NT2/D1 (cell line): ENCODE results near the gene AGO3.

ENCODE experiments used
- DNase-seq: peaks from one replicate; pipeline ENCODE4 v3.0.0-alpha.2; 2011; ENCODE audit warnings: low read depth, low spot score
- H3K27me3 ChIP-seq: 2 replicates; pipeline ENCODE4 v1.6.0; 2011; ENCODE audit warnings: mild to moderate bottlenecking; ENCODE audit not compliant: insufficient read length, insufficient read depth
- H3K36me3 ChIP-seq: 2 replicates; pipeline ENCODE4 v1.6.1; 2011; ENCODE audit warnings: mild to moderate bottlenecking, low read length, mixed read lengths; ENCODE audit not compliant: insufficient read depth, insufficient read length
- H3K4me1 ChIP-seq: 2 replicates; pipeline ENCODE4 v1.5.1; 2011; ENCODE audit not compliant: insufficient read depth, insufficient read length
- H3K4me3 ChIP-seq: 2 replicates; pipeline ENCODE4 v1.5.1; 2011; ENCODE audit warnings: low read depth; ENCODE audit not compliant: insufficient read length
- H3K9ac ChIP-seq: 2 replicates; pipeline ENCODE4 v1.6.0; 2011; ENCODE audit warnings: low read depth; ENCODE audit not compliant: insufficient read length
- H3K9me3 ChIP-seq: 2 replicates; pipeline ENCODE4 v1.5.1; 2011; ENCODE audit warnings: mild to moderate bottlenecking, low read length; ENCODE audit not compliant: insufficient read depth
- SUZ12 ChIP-seq: IDR thresholded peaks from 2 replicates; pipeline ENCODE4 v1.6.1; 2011; ENCODE audit not compliant: insufficient read length, insufficient read depth; ENCODE audit errors: extremely low read depth
- YY1 ChIP-seq: IDR thresholded peaks from 2 replicates; pipeline ENCODE4 v1.6.1; 2011; ENCODE audit not compliant: insufficient read length, insufficient read depth
- ZNF274 ChIP-seq: IDR thresholded peaks from 2 replicates; pipeline ENCODE4 v1.6.1; 2011; ENCODE audit warnings: mild to moderate bottlenecking, low read depth, low read length

AGO3 gene

DNA sequence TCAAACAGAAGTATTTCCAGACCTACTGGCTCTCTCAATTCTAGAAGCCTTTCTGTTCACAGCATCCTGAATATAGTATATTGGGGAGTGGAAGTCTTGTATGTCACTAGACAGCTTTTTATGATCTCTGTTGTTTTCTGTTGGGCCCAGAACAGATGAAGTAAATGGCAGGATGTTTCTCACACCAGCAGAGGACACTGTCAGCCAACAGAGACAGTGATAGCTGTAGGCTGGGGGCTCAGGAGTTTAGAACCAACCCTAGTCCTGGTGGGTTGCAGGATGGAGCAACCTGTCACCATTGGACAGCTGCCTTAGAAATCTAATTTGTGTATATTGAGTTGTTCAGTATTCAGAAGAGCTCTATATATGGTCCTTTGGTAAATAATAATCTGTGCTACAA is 31.0 kb upstream of the AGO3 start:
- Histone ChIP-seq H3K9me3 (no peaks in the 10 kb centered on the region), H3K9ac (no peak overlapping the region), H3K4me3 (no peak overlapping the region), H3K36me3 (peaks cover 90% of the 10 kb centered on the region), H3K27me3 (no peaks in the 10 kb centered on the region), H3K4me1 (no peaks in the 10 kb centered on the region)
- DNase-seq, result no peak
- no peak for TF ChIP-seq YY1
- no peak for TF ChIP-seq ZNF274
- no peak for TF ChIP-seq SUZ12

DNA sequence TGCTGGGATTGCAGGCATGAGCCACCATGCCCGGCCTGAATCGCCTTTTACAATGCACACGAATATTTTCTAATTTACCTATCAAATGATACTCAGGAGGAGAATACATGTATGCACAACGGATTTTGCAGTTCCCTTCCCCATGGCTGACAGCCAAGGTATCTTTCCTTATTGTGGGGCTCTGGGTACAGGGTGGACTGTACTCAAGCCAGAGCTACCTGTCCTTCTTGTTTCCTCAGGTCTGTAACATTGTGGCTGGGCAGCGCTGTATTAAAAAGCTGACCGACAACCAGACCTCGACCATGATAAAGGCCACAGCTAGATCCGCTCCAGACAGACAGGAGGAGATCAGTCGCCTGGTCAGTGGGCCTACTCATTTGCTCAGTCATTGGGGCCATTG is 29.7 kb upstream of the AGO3 start:
- Histone ChIP-seq H3K36me3 (peaks cover 91% of the 10 kb centered on the region), H3K9ac (no peak overlapping the region), H3K9me3 (no peaks in the 10 kb centered on the region), H3K4me3 (no peak overlapping the region), H3K27me3 (no peaks in the 10 kb centered on the region), H3K4me1 (no peaks in the 10 kb centered on the region)
- TF ChIP-seq ZNF274 (no peak), YY1 (no peak), SUZ12 (no peak)
- no peak for DNase-seq

DNA sequence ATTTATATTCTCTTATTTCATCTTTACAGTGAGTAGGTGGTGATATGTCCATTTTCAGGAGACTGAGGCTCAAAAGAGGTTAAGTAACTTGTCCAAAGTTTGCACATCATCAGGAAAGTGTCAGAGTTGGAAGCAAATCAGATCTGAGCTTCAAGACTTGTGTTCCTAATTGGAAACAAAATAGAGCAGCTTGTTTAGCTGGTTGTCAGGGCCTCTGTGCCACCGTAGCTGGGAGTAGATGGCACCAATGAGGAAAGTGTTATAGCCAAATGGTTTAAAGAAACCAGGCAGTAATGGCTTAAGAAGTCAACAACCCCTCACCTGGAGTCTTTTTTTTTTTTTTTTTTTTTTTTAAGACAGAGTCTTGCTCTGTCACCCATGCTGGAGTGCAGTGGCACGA is 28.2 kb upstream of the AGO3 start:
- Histone ChIP-seq H3K27me3 (no peaks in the 10 kb centered on the region), H3K4me3 (no peak overlapping the region), H3K4me1 (no peaks in the 10 kb centered on the region), H3K9ac (no peak overlapping the region), H3K9me3 (no peaks in the 10 kb centered on the region), H3K36me3 (peaks cover 91% of the 10 kb centered on the region)
- DNase-seq, result no peak
- TF ChIP-seq ZNF274, result no peak
- no peak for TF ChIP-seq YY1
- TF ChIP-seq SUZ12, result no peak

DNA sequence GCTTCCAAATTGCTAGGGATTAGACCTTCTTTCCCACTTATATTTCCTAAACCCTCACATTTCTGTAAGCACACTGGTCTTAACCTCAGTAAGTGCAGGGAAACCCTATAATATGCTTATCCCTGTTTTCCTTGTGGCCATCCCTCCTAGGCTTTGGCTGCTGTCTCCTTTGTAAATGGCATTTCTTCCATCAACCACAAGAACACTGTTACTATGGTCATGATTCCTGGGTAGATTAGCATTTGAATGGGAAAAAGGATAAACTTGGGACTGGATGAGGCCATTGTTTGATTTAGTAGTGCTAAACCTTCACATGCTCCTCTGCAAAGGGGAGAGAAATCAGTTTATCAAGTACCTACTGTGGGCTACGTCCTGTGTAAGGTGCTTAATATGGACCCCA is 16.2 kb upstream of the AGO3 start:
- Histone ChIP-seq H3K27me3 (no peaks in the 10 kb centered on the region), H3K4me1 (peaks cover 14% of the 10 kb centered on the region), H3K9me3 (no peaks in the 10 kb centered on the region), H3K4me3 (no peak overlapping the region), H3K36me3 (peaks cover 87% of the 10 kb centered on the region), H3K9ac (no peak overlapping the region)
- TF ChIP-seq SUZ12, result no peak
- no peak for TF ChIP-seq ZNF274
- no peak for TF ChIP-seq YY1
- DNase-seq, result peak; percentile 33

DNA sequence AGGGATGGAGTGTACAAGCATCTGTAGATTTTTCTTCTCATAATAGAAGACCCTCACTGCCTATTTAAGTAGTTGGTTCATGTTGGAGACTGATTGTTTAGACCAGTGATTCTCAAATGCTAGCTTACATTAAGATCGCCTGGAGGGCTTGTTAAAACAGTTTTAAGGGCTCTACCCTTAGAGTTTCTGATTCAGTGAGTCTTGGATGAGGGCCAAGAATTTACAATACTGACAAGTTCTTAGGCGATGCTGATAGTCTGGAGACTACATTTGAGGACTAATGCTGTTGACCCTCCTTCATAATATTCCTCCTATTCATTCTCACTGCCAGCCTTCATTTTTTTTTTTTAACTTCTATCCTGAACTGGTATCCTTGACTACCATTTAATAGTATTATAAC is 15.2 kb upstream of the AGO3 start:
- no peak for TF ChIP-seq ZNF274
- TF ChIP-seq YY1, result no peak
- TF ChIP-seq SUZ12, result no peak
- Histone ChIP-seq H3K4me1 (peaks cover 19% of the 10 kb centered on the region), H3K4me3 (no peak overlapping the region), H3K9me3 (no peaks in the 10 kb centered on the region), H3K36me3 (peaks cover 87% of the 10 kb centered on the region), H3K27me3 (no peaks in the 10 kb centered on the region), H3K9ac (no peak overlapping the region)
- DNase-seq, result no peak

DNA sequence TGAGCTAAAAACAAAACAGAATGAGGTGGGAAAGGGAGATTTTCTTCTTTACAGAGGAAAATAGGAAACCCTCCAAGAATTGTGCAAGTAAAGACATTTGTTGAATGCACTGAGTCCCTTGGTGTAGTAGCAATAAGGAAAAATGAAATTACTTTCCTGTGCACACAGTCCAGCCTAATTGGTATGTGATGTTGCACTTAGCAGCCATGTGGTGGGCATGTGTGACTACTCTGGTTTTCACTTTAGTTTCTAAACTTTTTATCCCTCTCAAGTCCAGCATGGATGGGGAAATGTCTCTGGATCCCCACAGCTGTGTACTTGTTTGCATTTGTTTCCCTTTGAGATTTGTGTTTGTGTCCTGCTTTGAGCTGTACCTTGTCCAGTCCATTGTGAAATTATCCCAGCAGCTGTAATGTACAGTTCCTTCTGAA is 7.1 kb upstream of the AGO3 start:
- Histone ChIP-seq H3K9ac (no peak overlapping the region), H3K27me3 (no peaks in the 10 kb centered on the region), H3K4me3 (no peak overlapping the region), H3K36me3 (peaks cover 92% of the 10 kb centered on the region), H3K4me1 (peaks cover 13% of the 10 kb centered on the region), H3K9me3 (no peaks in the 10 kb centered on the region)
- no peak for TF ChIP-seq YY1
- TF ChIP-seq SUZ12, result no peak
- TF ChIP-seq ZNF274, result no peak
- no peak for DNase-seq

DNA sequence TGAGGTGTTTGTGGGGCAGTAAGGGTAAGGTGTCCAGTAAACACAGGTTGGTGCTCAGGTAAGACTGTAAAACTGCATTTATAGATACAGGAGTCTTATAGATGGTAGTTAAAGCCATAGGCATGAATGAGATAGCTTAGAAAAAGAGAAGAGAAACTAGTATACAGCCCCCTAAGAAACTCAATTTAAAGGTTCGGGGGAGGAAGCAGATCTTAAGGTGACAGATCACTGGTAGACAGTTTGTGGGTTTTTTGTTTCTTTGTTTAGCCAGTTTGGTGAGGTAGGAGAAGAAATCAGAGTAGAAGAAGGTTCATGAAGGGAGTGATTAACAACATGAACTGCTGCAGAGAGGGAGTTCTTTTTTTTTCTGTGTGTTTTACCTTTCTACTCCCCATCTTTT is 6.1 kb upstream of the AGO3 start:
- Histone ChIP-seq H3K9ac (no peak overlapping the region), H3K36me3 (peaks cover 81% of the 10 kb centered on the region), H3K27me3 (no peaks in the 10 kb centered on the region), H3K4me3 (no peak overlapping the region), H3K4me1 (peaks cover 4% of the 10 kb centered on the region), H3K9me3 (no peaks in the 10 kb centered on the region)
- TF ChIP-seq YY1, result no peak
- no peak for TF ChIP-seq SUZ12
- TF ChIP-seq ZNF274, result no peak
- DNase-seq, result no peak

DNA sequence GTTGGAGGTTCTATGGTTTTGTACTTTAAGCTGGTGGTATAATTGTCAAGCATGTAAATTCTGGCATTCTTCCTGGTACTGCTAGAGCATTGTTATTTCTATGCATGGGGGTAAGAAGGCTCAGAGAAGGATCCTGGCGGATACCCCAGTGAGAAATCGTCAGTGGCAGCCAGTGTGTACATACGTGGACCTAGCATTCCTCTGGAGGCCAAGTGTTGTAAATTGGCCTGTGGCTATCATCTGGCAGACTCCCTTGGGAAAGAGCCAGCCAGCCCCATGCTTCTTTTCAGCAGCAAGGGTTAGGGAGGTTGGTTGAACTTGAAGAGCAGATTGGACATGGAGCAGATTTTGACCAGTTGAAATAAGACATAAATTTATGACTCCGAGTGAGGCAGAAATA is 5.2 kb upstream of the AGO3 start:
- Histone ChIP-seq H3K27me3 (no peaks in the 10 kb centered on the region), H3K36me3 (peaks cover 72% of the 10 kb centered on the region), H3K4me1 (no peaks in the 10 kb centered on the region), H3K4me3 (no peak overlapping the region), H3K9ac (no peak overlapping the region), H3K9me3 (no peaks in the 10 kb centered on the region)
- no peak for TF ChIP-seq ZNF274
- TF ChIP-seq SUZ12, result no peak
- TF ChIP-seq YY1, result no peak
- DNase-seq, result no peak
